Measurements from ENCODE around the gene RCAN2. TPM values are rescaled to one million over a fixed set of nuclear protein-coding genes. Genes with fewer than 3 reads are reported as not detected.

Gene RCAN2
- total and polyA plus RNA-seq, 7 experiments from 2014 or later: 1.0 TPM; not detected in 6

DNA sequence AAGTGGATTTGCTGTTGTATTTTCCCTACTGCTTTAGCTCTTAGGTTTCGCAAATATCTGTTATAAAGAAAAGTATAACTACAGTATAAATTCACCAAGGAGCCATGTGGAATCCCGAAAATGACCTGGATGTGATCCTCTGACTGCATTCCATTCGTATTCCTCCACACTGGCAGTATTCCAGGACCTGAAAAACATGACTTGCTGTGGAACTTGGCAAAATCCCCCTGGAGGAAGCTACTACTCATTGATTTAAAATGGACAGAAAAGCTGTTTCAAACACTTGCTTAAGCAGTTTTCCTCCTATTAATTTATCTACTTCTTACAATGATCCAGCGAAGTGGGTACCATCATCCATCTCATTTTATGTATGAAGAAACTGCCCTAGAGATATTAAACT is 307.1 kb downstream of the RCAN2 start:
- intact Hi-C loops (cut with micrococcal nuclease): no loop called here
- POLR2A ChIA-PET: no interaction called here
- H3K4me3 Mint-ChIP-seq: no peak overlapping the region
- H3K27me3 ChIP-seq (ENCODE audit: control insufficient read depth in 2 of 2, insufficient read depth in 2 of 2, low read length in 2 of 2): peaks cover 0 to 5% of the 10 kb centered on the region in 2 donors
- H3K9me3 Mint-ChIP-seq: no peaks in the 10 kb centered on the region
- H3K4me3 ChIP-seq (ENCODE audit: low read length): no peak overlapping the region
- no peaks in the 10 kb centered on the region for H3K4me1 Mint-ChIP-seq
- H3K27ac Mint-ChIP-seq: no peak overlapping the region
- no peaks in the 10 kb centered on the region for H3K36me3 ChIP-seq (ENCODE audit: control insufficient read depth in 2 of 3, insufficient read depth in 3 of 3, low read length in 3 of 3)
- no peaks in the 10 kb centered on the region for H3K9me3 ChIP-seq (ENCODE audit: control insufficient read depth in 2 of 3, low read length in 3 of 3)
- CTCF ChIA-PET: interaction anchor here (0.5 kb wide), 1 partner anchor 30 kb away, joined by 4 read pairs; no protein-coding TSS in a partner anchor
- H3K27me3 Mint-ChIP-seq: peaks cover 12 to 63% (median 30%) of the 10 kb centered on the region in 5 donors
- no peaks in the 10 kb centered on the region for H3K36me3 Mint-ChIP-seq
- DNase-seq: no peak
- ATAC-seq: no peak
- H3K27ac ChIP-seq (ENCODE audit: low read depth, low read length): no peak overlapping the region
- H3K4me1 ChIP-seq (ENCODE audit: control insufficient read depth in 2 of 2, insufficient read depth in 2 of 2, low read length in 2 of 2): no peaks in the 10 kb centered on the region

DNA sequence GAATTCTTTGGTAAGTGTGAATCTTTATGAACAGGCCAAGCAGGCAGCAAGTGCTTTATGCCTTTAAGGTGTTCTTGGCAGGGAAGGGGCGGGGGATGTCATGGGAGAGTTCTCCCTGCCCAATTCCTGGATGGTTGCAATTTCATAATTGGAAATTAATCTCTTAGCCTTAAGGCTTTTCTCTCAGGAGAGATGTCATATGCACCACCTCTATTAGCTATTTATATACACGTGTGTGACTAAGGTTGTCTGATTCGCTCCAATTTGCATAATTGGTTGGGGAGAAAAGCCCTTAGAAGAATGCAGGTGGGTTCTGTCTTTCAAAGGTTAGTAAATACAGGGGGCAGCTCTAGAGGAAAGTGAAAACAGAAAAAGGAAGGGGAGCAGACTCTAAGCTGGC is 315.3 kb downstream of the RCAN2 start:
- no peaks in the 10 kb centered on the region for H3K27me3 ChIP-seq (ENCODE audit: control insufficient read depth in 2 of 2, insufficient read depth in 2 of 2, low read length in 2 of 2)
- peaks cover 0 to 25% of the 10 kb centered on the region in 2 donors for H3K4me1 ChIP-seq (ENCODE audit: control insufficient read depth in 2 of 2, insufficient read depth in 2 of 2, low read length in 2 of 2)
- no peaks in the 10 kb centered on the region for H3K9me3 ChIP-seq (ENCODE audit: control insufficient read depth in 2 of 3, low read length in 3 of 3)
- H3K36me3 ChIP-seq (ENCODE audit: control insufficient read depth in 2 of 3, insufficient read depth in 3 of 3, low read length in 3 of 3): no peaks in the 10 kb centered on the region
- Mint-ChIP-seq H3K4me1 (peaks cover 0 to 20% (median 5%) of the 10 kb centered on the region in 7 donors), H3K36me3 (no peaks in the 10 kb centered on the region), H3K4me3 (peak overlapping the region in 1 of 10 donors; percentile 57), H3K27ac (no peak overlapping the region), H3K27me3 (peaks cover 0 to 79% (median 13%) of the 10 kb centered on the region in 5 donors), H3K9me3 (no peaks in the 10 kb centered on the region)
- intact Hi-C loops (cut with micrococcal nuclease): loop anchor here in 1 of 2 donors (1.0 to 2.0 kb wide), 2 partner anchors 47 to 165 kb away; partner anchors contain the start of gene ENPP4
- H3K27ac ChIP-seq (ENCODE audit: low read depth, low read length): no peak overlapping the region
- no peak for DNase-seq
- no peak overlapping the region for H3K4me3 ChIP-seq (ENCODE audit: low read length)
- POLR2A ChIA-PET: interaction anchor here (1.0 kb wide), 1 partner anchor 46 kb away, joined by 3 read pairs; the partner anchor contains the start of gene ENPP4
- ATAC-seq: no peak
- CTCF ChIA-PET: no interaction called here

DNA sequence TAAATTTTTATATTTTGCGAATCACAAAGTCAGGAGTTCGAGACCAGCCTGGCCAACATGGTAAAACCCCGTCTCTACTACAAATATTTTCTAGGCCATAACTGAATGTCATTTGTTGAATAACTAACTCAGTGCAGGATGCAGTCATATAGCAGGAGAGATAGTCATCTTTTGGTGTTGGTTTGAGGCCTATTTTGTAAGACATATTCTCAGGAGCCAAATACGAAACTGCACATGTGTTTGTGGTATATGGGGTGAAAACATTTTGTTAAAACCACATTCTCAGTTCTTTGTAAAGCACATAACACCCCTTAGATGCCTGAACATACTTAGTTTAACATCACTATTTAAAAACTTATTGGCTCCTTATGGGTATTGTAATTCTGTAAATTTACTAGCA is 315.8 kb downstream of the RCAN2 start:
- Histone ChIP-seq H3K36me3 (ENCODE audit: control insufficient read depth in 2 of 3, insufficient read depth in 3 of 3, low read length in 3 of 3) (no peaks in the 10 kb centered on the region), H3K9me3 (ENCODE audit: control insufficient read depth in 2 of 3, low read length in 3 of 3) (no peaks in the 10 kb centered on the region), H3K4me3 (ENCODE audit: low read length) (no peak overlapping the region), H3K27me3 (ENCODE audit: control insufficient read depth in 2 of 2, insufficient read depth in 2 of 2, low read length in 2 of 2) (no peaks in the 10 kb centered on the region), H3K27ac (ENCODE audit: low read depth, low read length) (no peak overlapping the region), H3K4me1 (ENCODE audit: control insufficient read depth in 2 of 2, insufficient read depth in 2 of 2, low read length in 2 of 2) (peaks cover 0 to 27% of the 10 kb centered on the region in 2 donors)
- ChIA-PET CTCF (no interaction called here), POLR2A (interaction anchor here (1.0 kb wide), 1 partner anchor 46 kb away, joined by 3 read pairs; the partner anchor contains the start of gene ENPP4)
- peaks cover 2 to 79% (median 15%) of the 10 kb centered on the region in 5 donors for H3K27me3 Mint-ChIP-seq
- peak overlapping the region in 3 of 9 donors; percentile 12 to 69 (median 56) for H3K27ac Mint-ChIP-seq
- H3K36me3 Mint-ChIP-seq: no peaks in the 10 kb centered on the region
- H3K9me3 Mint-ChIP-seq: no peaks in the 10 kb centered on the region
- H3K4me3 Mint-ChIP-seq: peak overlapping the region in 3 of 10 donors; percentile 9 to 57 (median 33)
- DNase-seq: peak in 2 of 9 donors; percentile 18 to 35
- ATAC-seq: peak; percentile 64
- H3K4me1 Mint-ChIP-seq: peaks cover 0 to 20% (median 7%) of the 10 kb centered on the region in 7 donors
- intact Hi-C loops (cut with micrococcal nuclease): loop anchor here in 1 of 2 donors (1.0 to 2.0 kb wide), 2 partner anchors 47 to 164 kb away; partner anchors contain the start of gene ENPP4

DNA sequence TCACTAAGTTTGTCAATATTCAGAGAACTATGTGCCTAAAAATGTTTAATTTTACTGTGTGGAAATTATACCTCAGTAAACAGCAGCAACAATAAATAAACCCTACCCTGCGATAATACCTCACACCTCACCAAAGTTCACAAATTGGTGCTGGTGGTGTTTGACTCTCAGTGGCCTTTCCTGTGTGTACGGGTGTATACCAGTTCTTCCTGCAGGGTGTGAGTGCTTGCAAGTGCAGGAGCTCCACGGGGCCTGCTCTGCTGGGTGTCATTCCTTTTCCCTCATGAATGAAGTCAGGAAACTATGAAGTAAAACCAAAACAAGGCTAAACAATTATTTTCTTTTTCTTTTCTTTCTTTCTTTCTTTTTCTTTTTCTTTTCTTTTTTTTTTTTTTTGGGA is 316.3 kb downstream of the RCAN2 start:
- Histone ChIP-seq H3K27ac (ENCODE audit: low read depth, low read length) (no peak overlapping the region), H3K9me3 (ENCODE audit: control insufficient read depth in 2 of 3, low read length in 3 of 3) (no peaks in the 10 kb centered on the region), H3K36me3 (ENCODE audit: control insufficient read depth in 2 of 3, insufficient read depth in 3 of 3, low read length in 3 of 3) (no peaks in the 10 kb centered on the region), H3K4me1 (ENCODE audit: control insufficient read depth in 2 of 2, insufficient read depth in 2 of 2, low read length in 2 of 2) (peaks cover 0 to 32% of the 10 kb centered on the region in 2 donors), H3K27me3 (ENCODE audit: control insufficient read depth in 2 of 2, insufficient read depth in 2 of 2, low read length in 2 of 2) (no peaks in the 10 kb centered on the region), H3K4me3 (ENCODE audit: low read length) (no peak overlapping the region)
- Mint-ChIP-seq H3K27ac (peak overlapping the region in 2 of 9 donors; percentile 12 to 69), H3K4me3 (peak overlapping the region in 1 of 10 donors; percentile 9), H3K27me3 (peaks cover 8 to 81% (median 20%) of the 10 kb centered on the region in 5 donors), H3K4me1 (peaks cover 4 to 22% (median 13%) of the 10 kb centered on the region in 7 donors), H3K36me3 (no peaks in the 10 kb centered on the region), H3K9me3 (no peaks in the 10 kb centered on the region)
- ATAC-seq (no peak), DNase-seq (no peak)
- CTCF ChIA-PET: no interaction called here
- intact Hi-C loops (cut with micrococcal nuclease): loop anchor here in 1 of 2 donors (1.0 to 2.0 kb wide), 2 partner anchors 46 to 164 kb away; partner anchors contain the start of gene ENPP4
- POLR2A ChIA-PET: no interaction called here

DNA sequence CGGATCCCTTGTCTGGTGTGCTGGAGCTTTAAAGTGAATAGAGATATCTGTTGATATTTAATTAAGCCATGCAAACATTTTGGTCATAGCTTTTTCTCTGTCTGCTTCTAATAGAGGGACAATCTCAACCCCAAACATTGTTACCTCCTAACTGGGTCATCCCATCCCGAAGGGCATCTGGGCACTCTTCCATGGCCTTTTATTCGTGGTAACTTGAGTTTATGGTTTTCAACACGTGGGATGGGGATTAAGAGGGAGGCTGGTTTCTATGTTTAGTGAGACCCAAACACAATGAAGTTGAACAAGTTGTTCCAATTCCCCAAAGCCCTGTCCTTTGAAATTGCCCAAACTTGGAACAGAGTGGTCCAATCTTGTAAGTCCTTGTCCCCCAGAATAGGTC is 319.1 kb downstream of the RCAN2 start:
- Histone ChIP-seq H3K4me1 (ENCODE audit: control insufficient read depth in 2 of 2, insufficient read depth in 2 of 2, low read length in 2 of 2) (peaks cover 0 to 32% of the 10 kb centered on the region in 2 donors), H3K36me3 (ENCODE audit: control insufficient read depth in 2 of 3, insufficient read depth in 3 of 3, low read length in 3 of 3) (no peaks in the 10 kb centered on the region), H3K4me3 (ENCODE audit: low read length) (no peak overlapping the region), H3K27ac (ENCODE audit: low read depth, low read length) (no peak overlapping the region), H3K27me3 (ENCODE audit: control insufficient read depth in 2 of 2, insufficient read depth in 2 of 2, low read length in 2 of 2) (no peaks in the 10 kb centered on the region), H3K9me3 (ENCODE audit: control insufficient read depth in 2 of 3, low read length in 3 of 3) (no peaks in the 10 kb centered on the region)
- Mint-ChIP-seq H3K27me3 (peaks cover 11 to 77% (median 20%) of the 10 kb centered on the region in 5 donors), H3K36me3 (no peaks in the 10 kb centered on the region), H3K4me1 (peaks cover 6 to 24% (median 13%) of the 10 kb centered on the region in 7 donors), H3K27ac (no peak overlapping the region), H3K9me3 (no peaks in the 10 kb centered on the region), H3K4me3 (peak overlapping the region in 4 of 10 donors; percentile 10 to 87 (median 52))
- POLR2A ChIA-PET: no interaction called here
- DNase-seq (no peak), ATAC-seq (no peak)
- intact Hi-C loops (cut with micrococcal nuclease): no loop called here
- CTCF ChIA-PET: no interaction called here

Other genes with a start within 250 kb of the RCAN2 start
- gene CYP39A1, start 161.4 kb upstream of the RCAN2 start, total RNA-seq: not detected
- gene CYP39A1, start 161.4 kb upstream of the RCAN2 start, polyA plus RNA-seq: not detected
- 1 to 10 TPM in 3 of 5 experiments, under 1 TPM in 1, not detected in 1; 0.50 to 5.7 (median 2.6) TPM for gene SLC25A27, start 161.5 kb upstream of the RCAN2 start, total RNA-seq
- gene SLC25A27, start 161.5 kb upstream of the RCAN2 start, polyA plus RNA-seq: under 1 TPM in 1 of 2 donors, not detected in 1; 0.48 TPM
- gene TDRD6, start 196.4 kb upstream of the RCAN2 start, total RNA-seq: under 1 TPM in 2 of 5 experiments, not detected in 3; 0.03 to 0.11 TPM
- gene TDRD6, start 196.4 kb upstream of the RCAN2 start, polyA plus RNA-seq: not detected
- gene PLA2G7, start 243.9 kb upstream of the RCAN2 start, total RNA-seq: 1 to 10 TPM in 3 of 5 experiments, under 1 TPM in 1, not detected in 1; 0.88 to 8.9 (median 6.2) TPM
- not detected for gene PLA2G7, start 243.9 kb upstream of the RCAN2 start, polyA plus RNA-seq

Measured in naive thymus-derived CD4-positive, alpha-beta T cell (primary cell).